Stimulated activated CD8-positive, alpha-beta memory T cell treated with anti-CD3 and anti-CD28 coated beads, Interleukin-15, amount 100 ng/mL, for 24 hours (primary cell): ENCODE measurements around the gene CYBA.
"Not testable (repeated sequence)": the region's sequence is repeated elsewhere in the genome, so short reads cannot be mapped to it uniquely, and the experiment has no call there.

Experiments used
- DNase-seq: peaks from one replicate; pipeline ENCODE4 v3.0.0-alpha.2; 2020; ENCODE audit warnings: low read depth

The CYBA gene

DNA sequence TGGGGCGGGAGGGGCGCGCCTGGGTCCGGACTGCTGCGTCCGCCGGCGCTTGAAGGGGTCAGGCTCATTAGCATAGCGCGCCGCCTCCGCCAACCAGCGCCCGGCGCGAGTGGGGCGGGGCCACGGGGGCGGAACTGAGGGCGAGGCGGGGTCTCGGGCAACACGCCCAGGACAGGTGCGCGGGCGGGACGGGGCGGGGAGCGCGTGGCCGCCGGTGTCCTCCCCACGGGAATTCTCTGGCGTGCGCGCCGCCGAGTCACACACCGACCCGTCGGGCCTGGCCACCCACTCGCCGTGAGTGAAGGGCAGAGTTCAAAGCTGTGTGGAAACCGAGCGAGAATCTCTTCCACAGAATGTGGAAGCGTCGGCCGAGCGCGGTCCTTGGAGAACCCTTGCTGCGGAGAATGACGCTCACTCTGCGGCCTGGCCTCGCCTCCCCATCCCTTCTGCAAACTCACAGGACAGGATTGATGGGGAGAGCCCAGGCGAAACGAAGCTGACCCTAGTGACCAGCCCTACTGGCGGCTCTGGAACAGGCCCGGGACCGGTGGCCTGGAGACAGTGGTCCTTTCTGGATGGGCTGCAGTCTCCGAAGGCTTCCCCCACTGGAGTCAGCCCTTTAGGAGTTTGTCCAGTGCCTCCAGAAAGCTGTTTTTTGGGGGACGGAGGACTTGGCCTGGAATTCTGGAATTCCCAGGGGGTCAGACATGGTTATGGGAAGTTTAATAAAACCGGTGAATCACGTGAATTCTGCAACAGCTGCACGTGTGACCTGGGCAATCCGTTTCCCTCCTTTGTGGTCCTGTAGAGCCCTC lies 35.8 kb upstream of the CYBA start, which contains the start of gene SNAI3:
Gene SNAI3, minus strand, starts transcription at position 69 of the 815 bp plus-strand sequence. CDS start 101 bp downstream, outside the sequence.
- peak; percentile 71 for DNase-seq

GRCh38 chr16:88686062-88686438 lies 35.2 kb upstream of the CYBA start:
- no peak for DNase-seq

GRCh38 chr16:88685156-88686061 lies 34.6 kb upstream of the CYBA start:
- no peak for DNase-seq

- DNase-seq, result no peak
These were observed 33.8 kb upstream of the CYBA start for GRCh38 chr16:88684569-88685155.

DNA sequence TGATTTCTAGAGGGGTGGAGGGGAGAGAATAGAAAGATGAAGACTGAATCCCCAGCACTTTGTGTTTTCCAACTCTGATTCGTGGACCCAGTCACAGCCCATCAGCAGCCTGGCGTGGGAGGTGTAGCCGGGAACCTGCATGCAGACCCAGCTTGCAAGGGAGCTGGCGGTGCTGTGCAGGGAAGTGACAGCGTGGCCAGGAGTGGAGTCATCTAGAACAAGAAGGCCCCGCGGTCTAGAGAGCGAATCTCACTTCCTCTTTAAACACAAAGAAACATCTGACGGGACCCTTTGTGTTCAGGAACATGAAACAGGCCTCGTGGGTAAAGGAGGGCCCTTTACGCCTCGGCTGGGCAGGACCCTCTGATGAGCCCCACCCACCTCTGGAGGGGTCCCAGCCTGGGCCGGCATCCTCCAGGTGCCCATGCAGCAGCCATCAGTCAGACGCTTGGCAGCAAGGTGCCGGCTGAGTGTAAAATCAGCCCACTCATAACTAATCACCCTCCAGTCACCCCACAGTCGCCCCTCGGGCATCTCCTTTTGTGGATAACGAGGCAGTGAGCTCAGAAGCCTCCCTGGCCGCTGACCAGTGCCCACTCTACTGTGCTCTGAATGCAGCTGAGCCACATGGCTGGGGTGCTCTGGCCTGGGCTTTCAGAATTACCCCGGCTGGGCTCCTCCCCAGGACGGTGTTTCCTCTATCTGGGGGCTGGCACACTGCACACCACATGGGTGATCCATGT lies 31.0 kb upstream of the CYBA start:
- DNase-seq, result no peak

DNA sequence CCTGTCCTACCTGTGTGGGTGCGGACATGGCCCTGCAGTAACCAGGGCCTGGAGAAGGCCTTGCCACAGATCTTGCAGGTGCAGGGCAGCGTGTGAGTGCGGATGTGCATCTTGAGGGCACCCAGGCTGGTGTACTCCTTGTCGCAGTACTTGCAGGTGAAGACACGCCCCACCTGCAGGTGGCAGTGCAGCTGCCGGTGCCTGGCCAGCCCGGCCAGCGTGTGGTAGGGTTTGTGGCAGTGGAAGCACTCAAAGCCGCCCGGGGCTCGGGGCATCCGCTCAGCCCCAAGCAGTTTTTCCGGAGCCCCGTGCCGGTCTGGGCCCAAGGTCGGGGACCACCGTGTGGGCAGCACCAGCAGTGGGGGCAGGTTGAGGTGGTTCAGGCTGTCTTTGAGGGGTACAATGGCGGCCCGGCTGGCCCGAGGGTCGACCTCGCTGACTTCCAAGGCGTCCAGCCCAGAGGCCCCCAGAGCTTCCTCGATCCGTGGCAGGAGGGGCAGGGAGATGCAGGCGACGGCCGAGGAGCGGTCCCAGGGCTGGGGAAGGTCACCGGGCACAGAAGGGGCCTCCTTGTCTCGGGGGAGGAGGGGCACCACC lies 30.3 kb upstream of the CYBA start:
- no peak for DNase-seq

GRCh38 chr16:88680554-88681083 lies 29.8 kb upstream of the CYBA start:
- DNase-seq, result no peak

DNA sequence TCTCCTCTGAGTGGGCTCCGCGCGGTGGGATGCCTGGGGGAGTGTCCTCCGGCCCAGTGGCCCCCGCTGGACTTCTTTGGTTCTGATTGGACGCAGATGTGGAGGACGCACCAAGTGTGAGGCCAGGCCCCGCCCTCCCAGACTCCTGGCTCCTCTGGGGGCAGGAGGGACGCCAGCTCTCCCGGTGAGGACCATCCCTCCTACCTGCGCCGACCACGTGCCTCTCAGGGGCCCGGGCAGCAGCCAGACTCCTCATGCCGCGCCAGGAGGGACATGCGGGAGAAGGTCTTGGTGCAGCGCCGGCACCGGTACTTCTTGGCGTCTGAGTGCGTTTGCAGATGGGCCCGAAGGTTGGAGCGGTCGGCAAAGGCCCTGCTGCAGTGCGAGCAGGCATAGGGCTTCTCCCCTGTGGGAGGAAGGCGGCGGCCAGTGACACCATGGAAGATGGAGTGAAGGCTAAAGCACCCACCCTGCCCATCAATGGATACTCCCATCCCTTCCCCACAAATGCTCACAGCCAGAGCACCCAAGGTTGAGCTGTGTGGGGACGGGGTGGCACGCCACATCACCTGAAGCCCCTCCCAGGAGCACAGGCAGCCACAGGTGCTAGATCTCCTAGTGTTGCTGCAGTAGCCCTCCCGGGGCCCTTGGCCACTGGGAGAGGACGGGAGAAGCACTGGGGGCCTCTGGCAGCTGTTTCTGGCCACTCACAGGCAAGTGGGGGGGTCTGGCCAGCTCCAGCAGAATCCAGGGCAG lies 27.5 kb upstream of the CYBA start:
- no peak for DNase-seq

DNA sequence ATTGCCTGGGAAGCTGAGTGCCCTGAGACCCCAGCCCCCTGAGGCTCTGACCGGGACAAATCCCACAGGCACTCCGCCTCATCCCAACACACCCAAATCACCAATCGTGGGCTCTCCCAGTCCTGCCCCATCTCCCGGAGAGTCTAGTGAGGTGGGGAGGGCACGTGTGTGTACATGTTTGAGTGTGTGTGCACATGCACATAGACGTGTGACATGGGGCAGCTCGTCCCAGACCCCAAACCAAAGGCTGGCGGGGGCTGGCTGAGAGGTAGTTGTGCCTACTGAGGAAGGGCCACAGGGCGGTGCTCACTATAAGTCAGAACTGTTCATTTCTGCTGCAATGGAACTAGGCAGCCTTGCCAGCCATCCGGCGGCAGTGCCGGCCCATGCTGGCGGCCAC lies 26.9 kb upstream of the CYBA start:
- DNase-seq, result no peak

DNA sequence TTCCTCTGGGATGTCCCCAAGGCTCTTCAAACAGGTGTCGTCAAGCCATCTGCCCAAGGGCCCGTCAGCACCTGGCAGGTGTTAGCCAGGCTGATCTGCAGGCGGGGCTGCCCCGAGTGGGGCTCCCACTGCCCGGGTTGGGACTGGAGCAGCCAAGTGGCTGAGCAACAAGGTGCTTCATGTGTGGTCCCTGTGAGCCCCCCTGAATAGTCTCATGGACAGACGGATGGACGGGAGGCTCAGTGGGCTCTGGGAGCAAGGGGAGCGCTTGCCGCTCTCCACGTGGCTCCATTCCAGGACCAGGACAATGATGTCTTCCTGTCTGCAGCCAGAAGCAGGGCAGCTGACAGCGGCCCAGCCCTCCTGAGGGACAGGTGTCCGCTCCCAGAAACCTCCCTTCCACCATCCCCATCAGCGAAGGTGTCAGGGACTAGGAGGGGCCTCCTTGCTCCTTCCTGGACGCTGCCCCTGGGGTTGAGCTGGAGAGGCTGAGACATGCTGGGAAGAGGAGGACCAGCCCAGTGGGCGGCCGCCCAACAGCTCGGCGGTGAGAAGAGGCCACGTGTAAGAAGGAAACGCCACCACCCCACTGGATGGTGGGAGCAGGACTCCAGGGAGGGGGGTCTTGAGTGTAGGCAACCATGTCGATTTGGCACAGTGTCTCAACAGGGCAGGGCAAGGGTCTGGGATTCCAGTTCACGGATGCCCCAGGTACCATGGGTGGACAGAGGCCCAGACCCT lies 25.8 kb upstream of the CYBA start:
- no peak for DNase-seq

DNA sequence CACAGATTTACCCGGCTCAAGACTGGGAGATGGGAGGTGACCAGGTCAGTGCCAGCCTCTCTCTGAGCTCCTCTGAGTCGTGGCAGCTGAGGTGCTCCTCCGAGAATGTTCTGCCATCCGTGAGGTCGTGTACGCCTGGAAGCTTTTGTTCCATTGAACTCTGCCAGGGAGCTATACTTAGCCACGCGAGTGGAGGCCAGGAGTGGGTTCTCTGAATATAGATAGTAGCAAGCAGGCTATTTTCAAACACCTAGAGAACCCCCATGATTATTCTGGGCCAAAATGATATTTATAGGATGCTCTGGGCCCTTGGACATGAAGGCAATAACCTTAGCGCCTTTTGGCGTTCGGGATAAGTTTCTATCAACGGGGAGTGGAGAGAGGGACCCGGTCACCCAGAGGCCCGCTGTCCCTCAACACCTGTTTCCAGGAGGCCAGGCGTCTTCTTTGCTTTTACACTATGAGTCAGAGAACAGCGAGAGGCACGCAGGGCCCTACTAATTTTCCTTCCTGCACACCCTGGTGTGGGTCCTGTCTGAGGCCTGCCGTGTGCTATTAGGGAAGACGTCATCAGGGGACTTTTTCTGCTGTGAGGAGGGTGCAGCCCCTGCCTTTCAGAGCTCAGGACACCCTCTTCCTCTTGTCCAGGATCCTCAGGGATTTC lies 23.0 kb upstream of the CYBA start:
- DNase-seq, result no peak

- no peak for DNase-seq
These were observed 21.9 kb upstream of the CYBA start for GRCh38 chr16:88672776-88673175.

GRCh38 chr16:88671806-88672205 lies 21.0 kb upstream of the CYBA start:
- no peak for DNase-seq

DNA sequence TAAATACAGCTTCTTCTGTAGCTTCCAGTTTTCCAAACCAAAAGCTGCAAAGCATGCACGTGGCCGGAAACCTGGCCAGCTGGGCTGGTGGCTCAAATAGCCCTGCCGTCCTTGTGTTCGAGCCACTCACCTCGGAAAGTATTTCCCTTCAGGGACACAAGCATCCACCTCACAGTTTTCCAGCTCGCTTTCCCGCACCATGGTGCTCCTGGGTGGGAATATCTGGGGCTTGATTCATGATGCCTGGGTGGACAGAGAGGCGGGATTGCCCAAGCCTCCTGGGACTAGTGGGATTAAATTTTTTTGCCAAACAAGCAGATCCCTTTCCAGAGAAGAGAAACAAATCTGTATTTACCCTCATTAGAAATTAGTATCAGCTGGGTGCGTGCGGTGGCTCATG lies 19.1 kb upstream of the CYBA start:
- DNase-seq, result no peak

DNA sequence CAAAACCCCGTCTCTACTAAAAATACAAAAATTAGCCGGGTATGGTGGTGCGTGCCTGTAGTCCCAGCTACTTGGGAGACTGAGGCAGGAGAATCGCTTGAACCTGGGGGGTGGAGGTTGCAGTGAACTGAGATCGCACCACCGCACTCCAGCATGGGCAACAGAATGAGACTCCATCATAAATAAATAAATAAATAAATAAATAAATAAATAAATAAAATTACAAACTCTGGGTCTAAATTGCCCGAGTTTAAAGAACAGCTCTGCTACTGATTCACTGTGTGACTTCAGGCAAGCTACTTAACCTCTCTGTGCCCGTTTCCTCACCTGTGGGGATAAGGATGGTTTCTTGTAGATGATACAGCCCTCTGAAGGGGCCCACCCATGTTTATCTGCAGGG lies 18.6 kb upstream of the CYBA start:
- not testable (repeated sequence) for DNase-seq

- no peak for DNase-seq
These were observed 16.6 kb upstream of the CYBA start for GRCh38 chr16:88667461-88667860.

DNA sequence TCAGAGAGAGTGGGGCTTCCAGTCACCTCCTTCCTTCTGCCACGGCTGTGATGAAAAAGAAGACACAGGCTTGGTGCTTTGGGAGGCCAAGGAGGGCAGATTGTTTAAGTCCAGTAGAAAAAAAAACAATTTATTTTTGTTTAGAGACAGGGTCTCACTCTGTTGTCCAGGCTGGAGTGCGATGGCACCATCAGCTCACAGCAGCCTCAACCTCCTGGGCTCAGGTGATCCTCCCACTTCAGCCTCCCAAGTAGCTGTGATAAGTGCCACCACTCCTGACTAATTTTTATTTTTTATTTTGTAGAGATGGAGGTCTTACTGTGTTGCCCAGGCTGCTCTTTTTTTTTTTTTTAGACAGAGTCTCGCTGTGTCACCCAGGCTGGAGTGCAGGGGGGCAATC lies 14.7 kb upstream of the CYBA start:
- DNase-seq, result no peak

DNA sequence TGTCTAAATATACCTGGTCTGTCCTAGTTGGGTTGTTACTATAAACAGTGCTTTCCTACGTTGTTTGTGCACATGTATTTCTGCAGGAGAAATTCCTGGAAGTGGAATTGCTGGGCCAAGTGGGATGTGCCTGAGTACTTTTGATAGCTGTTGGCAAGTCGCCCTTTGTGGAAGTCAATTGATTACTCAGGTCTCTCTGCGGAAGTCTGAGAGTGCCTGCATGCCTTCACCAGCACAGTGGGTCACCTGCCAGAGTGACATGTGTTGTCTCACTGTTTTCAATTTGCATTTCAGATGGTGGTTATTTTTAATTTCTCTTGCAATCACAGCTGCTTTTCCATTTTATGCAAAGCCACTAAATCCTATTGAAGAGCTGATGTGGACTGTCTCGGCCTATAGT lies 14.3 kb upstream of the CYBA start:
- no peak for DNase-seq
